HTR-8/SVneo (cell line): ENCODE measurements around the gene DIS3L2.
"Not testable (repeated sequence)": the region's sequence is repeated elsewhere in the genome, so short reads cannot be mapped to it uniquely, and the experiment has no call there.

Experiments used
- DNase-seq: peaks from one replicate; pipeline ENCODE4 v3.0.0; 2011; ENCODE audit warnings: low spot score, mixed read lengths; ENCODE audit not compliant: insufficient read length
- FAIRE-seq: peaks from 2 replicates; lab custom pipeline; 2011; peaks lifted over from hg19 to GRCh38; lab: Jason Lieb, UNC

DIS3L2 gene

GRCh38 chr2:232142049-232142448 lies 180.5 kb downstream of the DIS3L2 start:
- FAIRE-seq: no peak
- peak; percentile 28 for DNase-seq

GRCh38 chr2:232142502-232142901 lies 181.0 kb downstream of the DIS3L2 start:
- FAIRE-seq (no peak), DNase-seq (no peak)

DNA sequence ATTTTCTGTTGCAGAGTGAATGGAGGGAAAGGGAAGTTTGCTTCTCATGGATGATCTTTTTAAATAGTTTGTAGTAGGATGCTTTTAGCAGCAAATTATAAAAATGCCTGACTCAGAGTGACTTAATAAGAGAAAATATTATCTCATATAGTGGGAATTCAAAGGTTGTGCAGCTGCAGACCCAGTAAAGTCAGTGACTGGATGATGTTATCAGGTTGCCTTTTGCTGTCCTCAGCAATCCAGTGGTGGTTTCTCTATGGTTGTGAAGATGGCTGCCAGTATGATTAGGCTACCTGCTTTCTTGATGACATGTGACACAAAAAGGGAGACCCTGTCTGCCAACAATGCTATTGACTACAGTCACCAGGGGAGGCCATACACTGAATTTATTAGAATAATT lies 184.8 kb downstream of the DIS3L2 start:
- no peak for DNase-seq
- FAIRE-seq: no peak

- no peak for FAIRE-seq
Observed at GRCh38 chr2:232147440-232148077, 186.0 kb downstream of the DIS3L2 start.

GRCh38 chr2:232162187-232162586 lies 200.7 kb downstream of the DIS3L2 start:
- no peak for FAIRE-seq
- DNase-seq: no peak

More at GRCh38 chr2:232147440-232148077, 186.0 kb downstream of the DIS3L2 start:
- no peak for DNase-seq

GRCh38 chr2:232170396-232170795 lies 208.9 kb downstream of the DIS3L2 start:
- no peak for FAIRE-seq
- no peak for DNase-seq

GRCh38 chr2:232174662-232175061 lies 213.1 kb downstream of the DIS3L2 start:
- DNase-seq (no peak), FAIRE-seq (no peak)

GRCh38 chr2:232176587-232176986 lies 215.1 kb downstream of the DIS3L2 start:
- not testable (repeated sequence) for FAIRE-seq, DNase-seq

- DNase-seq (no peak), FAIRE-seq (no peak)
Observed at GRCh38 chr2:232183279-232183678, 221.8 kb downstream of the DIS3L2 start.

GRCh38 chr2:232184346-232184745 lies 222.8 kb downstream of the DIS3L2 start:
- FAIRE-seq: no peak

GRCh38 chr2:232190796-232191195 lies 229.3 kb downstream of the DIS3L2 start:
- no peak for DNase-seq

More at GRCh38 chr2:232184346-232184745, 222.8 kb downstream of the DIS3L2 start:
- DNase-seq: no peak

DNA sequence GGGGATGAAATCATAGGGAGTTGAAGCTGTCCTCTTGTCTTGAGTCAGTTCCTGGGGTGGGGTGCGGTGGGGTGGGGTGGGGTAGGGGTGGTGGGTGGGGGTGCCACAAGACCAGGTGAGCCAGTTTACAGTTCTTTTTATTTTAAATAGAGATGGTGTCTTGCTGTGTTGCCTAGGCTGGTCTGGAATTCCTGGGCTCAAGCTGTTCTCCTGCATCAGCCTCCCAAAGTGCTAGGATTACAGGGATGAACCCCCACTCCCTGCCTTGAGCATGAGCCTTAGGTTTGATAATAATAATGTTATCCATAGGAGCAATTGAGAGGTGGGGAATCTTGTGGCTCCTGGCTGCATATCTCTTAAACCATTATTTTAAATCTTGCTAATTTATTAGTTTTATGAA lies 234.0 kb downstream of the DIS3L2 start:
- FAIRE-seq (no peak), DNase-seq (no peak)

More at GRCh38 chr2:232190796-232191195, 229.3 kb downstream of the DIS3L2 start:
- FAIRE-seq: no peak

- DNase-seq (no peak), FAIRE-seq (no peak)
Observed at GRCh38 chr2:232196802-232197201, 235.3 kb downstream of the DIS3L2 start.

- FAIRE-seq (no peak), DNase-seq (no peak)
Observed at GRCh38 chr2:232200195-232200594, 238.7 kb downstream of the DIS3L2 start.

- FAIRE-seq (no peak), DNase-seq (no peak)
Observed at GRCh38 chr2:232203166-232203891, 241.8 kb downstream of the DIS3L2 start.

GRCh38 chr2:232203936-232204335 lies 242.4 kb downstream of the DIS3L2 start:
- no peak for DNase-seq
- FAIRE-seq: no peak

DNA sequence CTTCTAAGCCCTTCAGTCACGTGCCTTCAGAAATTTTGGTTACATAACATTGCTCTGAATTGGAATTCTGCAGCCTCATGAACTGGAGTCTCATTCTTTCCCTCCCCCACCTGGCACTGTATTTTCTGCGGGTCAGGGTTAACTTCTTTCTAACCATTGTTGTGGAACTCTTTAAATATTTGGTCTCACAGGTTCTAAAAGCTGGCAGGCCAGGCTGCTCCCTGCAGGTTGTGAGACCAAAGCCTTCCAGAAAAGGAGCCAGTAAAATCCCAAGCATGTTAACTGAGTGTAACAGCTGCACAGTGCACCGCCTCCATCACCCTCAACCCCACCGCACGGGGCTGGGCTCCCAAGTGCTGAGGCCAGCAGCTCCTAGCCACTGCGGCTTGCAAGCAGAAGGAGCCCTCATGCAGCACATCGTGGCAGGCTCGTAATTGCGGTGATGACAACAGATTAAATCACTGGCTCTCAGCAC lies 243.0 kb downstream of the DIS3L2 start:
- DNase-seq (no peak), FAIRE-seq (no peak)

DNA sequence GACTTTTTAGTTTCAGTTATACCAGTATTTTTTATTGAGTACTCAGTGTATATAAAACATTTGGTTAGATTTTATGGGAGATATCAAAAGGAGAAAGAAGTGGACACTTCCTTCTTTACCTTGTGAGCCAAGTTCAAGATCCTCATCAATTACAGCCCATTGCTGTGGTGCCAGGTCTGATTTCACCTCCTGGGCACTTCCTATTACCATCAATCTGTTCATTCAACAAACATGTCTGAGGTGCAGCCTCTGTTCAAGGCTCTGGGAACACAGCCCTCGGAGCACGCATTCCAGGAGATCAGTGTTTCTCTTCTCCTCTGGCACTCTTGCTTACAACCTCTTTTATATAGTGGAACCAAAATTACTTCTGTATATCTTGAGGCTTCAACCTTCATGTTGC lies 245.7 kb downstream of the DIS3L2 start:
- FAIRE-seq (no peak), DNase-seq (no peak)

DNA sequence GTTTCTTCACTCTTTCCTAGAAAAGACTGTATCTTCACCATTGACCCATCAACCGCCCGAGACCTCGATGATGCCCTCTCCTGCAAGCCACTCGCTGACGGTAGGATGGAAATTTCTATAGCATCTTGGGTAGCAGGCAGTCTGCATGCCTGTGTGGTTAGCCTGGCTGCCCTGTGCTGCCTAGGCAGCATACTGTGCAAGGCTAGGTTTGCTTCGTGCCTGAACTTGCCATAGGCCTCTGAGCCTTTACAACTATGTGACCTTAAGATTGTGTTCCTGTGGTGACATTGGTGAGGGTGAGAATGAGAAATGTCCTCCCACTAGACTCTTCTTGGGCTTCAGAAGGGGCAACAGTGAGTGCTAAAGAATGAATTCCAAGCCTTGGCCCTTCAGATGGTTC lies 248.8 kb downstream of the DIS3L2 start:
- DNase-seq: no peak
- peak; percentile 65 for FAIRE-seq

- no peak for DNase-seq
- no peak for FAIRE-seq
Observed at GRCh38 chr2:232211743-232212686, 250.5 kb downstream of the DIS3L2 start.
